B cell (primary cell): Measurements from ENCODE around the gene CERT1. TPM values are rescaled to one million over a fixed set of nuclear protein-coding genes. Genes with fewer than 3 reads are reported as not detected.

Experiments
- ATAC-seq: fragments of 200-7000 bp; cut with Tn5 transposase; one replicate; pipeline ENCODE4 v1.10.0; 2021; ENCODE audit warnings: low read depth, mild to moderate bottlenecking, moderate number of reproducible peaks, moderate library complexity
- CTCF ChIA-PET: fragments of 350-600 bp; sonication (Branson Sonifier 250); formaldehyde crosslinking; loops from one replicate; lab custom pipeline; 2021; ENCODE audit warnings: antibody characterized with exemption, inconsistent platforms; lab: Charles Lee
- POLR2A ChIA-PET: fragments of 350-600 bp; sonication (Branson Sonifier 250); formaldehyde crosslinking; loops from one replicate; lab custom pipeline; 2021; ENCODE audit warnings: antibody characterized with exemption; lab: Charles Lee
- DNase-seq: peaks from one replicate; pipeline ENCODE4 v3.0.0; 2013
- H2AFZ ChIP-seq: 2 replicates; pipeline ENCODE4 v1.6.1; 2012; ENCODE audit warnings: mild to moderate bottlenecking, low read depth, low read length; ENCODE audit not compliant: insufficient read depth, poor library complexity, severe bottlenecking
- H3K27ac ChIP-seq, 2 donors: 1 replicate in 1 of 2; 2 replicates in 1 of 2; pipeline ENCODE4 v1.5.1; 2012 to 2013; ENCODE audit warnings: low read length in 2 of 2, mild to moderate bottlenecking in 2 of 2, moderate library complexity in 1 of 2
- H3K27me3 ChIP-seq, 4 experiments: fragments of 200-600 bp in 1 of 4; sonication (generic) in 1 of 4; replicated peaks in 1 of 4; 1 replicate in 2 of 4; 2 replicates in 2 of 4; pipeline versions ENCODE4 v1.6.1 to v1.7.0; 2013 to 2016; ENCODE audit warnings: low read length in 3 of 4, mild to moderate bottlenecking in 2 of 4, mixed read lengths in 1 of 4, moderate library complexity in 1 of 4; ENCODE audit not compliant: insufficient read depth in 4 of 4, control insufficient read depth in 3 of 4; ENCODE audit errors: control extremely low read depth in 1 of 4
- H3K36me3 ChIP-seq, 2 experiments: replicated peaks in 1 of 2; 1 replicate in 1 of 2; 2 replicates in 1 of 2; pipeline versions ENCODE4 v1.6.1 to v1.7.1; 2013; ENCODE audit warnings: low read length in 1 of 2; ENCODE audit not compliant: insufficient read depth in 2 of 2, control insufficient read depth in 1 of 2; ENCODE audit errors: control extremely low read depth in 1 of 2, extremely low read depth in 1 of 2
- H3K4me1 ChIP-seq, 2 donors: fragments of 200-600 bp in 1 of 2; sonication (generic) in 1 of 2; 1 replicate in 1 of 2; 2 replicates in 1 of 2; pipeline versions ENCODE4 v1.5.1 to v1.6.1; 2013 to 2017; ENCODE audit warnings: low read length in 2 of 2; ENCODE audit not compliant: control insufficient read depth in 2 of 2, insufficient read depth in 2 of 2
- H3K4me2 ChIP-seq: replicated peaks from 2 replicates; pipeline ENCODE3; 2012; ENCODE audit warnings: mild to moderate bottlenecking, low read depth, low read length; ENCODE audit not compliant: poor library complexity, severe bottlenecking
- H3K4me3 ChIP-seq, 5 experiments: fragments of 200-600 bp in 1 of 5; sonication (generic) in 1 of 5; 1 replicate in 3 of 5; 2 replicates in 2 of 5; pipeline versions ENCODE4 v1.5.1 to v1.7.0; 2011 to 2016; ENCODE audit warnings: low read length in 4 of 5, mild to moderate bottlenecking in 4 of 5, low read depth in 2 of 5, control low read depth in 1 of 5, moderate library complexity in 1 of 5; ENCODE audit not compliant: insufficient read depth in 1 of 5; ENCODE audit errors: control extremely low read depth in 1 of 5, extremely low read depth in 1 of 5
- H3K79me2 ChIP-seq: fragments of 200-600 bp; sonication (generic); one replicate; pipeline ENCODE4 v1.6.0; 2016; ENCODE audit warnings: low read length; ENCODE audit not compliant: control insufficient read depth, insufficient read depth
- H3K9ac ChIP-seq: fragments of 200-600 bp; sonication (generic); 2 replicates; pipeline ENCODE4 v1.6.1; 2017; ENCODE audit warnings: mild to moderate bottlenecking, low read length, moderate library complexity
- H3K9me3 ChIP-seq, 3 donors: one replicate each; pipeline versions ENCODE4 v1.6.1 to v1.7.1; 2013; ENCODE audit warnings: low read length in 2 of 3; ENCODE audit not compliant: control insufficient read depth in 2 of 3, insufficient read depth in 1 of 3; ENCODE audit errors: control extremely low read depth in 1 of 3
- H4K20me1 ChIP-seq: 2 replicates; pipeline ENCODE4 v1.6.0; 2012; ENCODE audit warnings: mild to moderate bottlenecking, low read length; ENCODE audit not compliant: insufficient read depth, control insufficient read depth, poor library complexity, severe bottlenecking
- H3K27ac Mint-ChIP-seq: one replicate; pipeline ENCODE4 v1.8.0; 2021; ENCODE audit warnings: mixed read lengths
- H3K27me3 Mint-ChIP-seq: one replicate; pipeline ENCODE4 v1.8.0; 2021; ENCODE audit warnings: mixed read lengths
- H3K4me1 Mint-ChIP-seq: one replicate; pipeline ENCODE4 v1.8.0; 2021; ENCODE audit warnings: mixed read lengths
- H3K4me3 Mint-ChIP-seq: one replicate; pipeline ENCODE4 v1.8.0; 2021; ENCODE audit warnings: mixed read lengths
- H3K9me3 Mint-ChIP-seq: one replicate; pipeline ENCODE4 v1.8.0; 2022; ENCODE audit warnings: mixed read lengths; ENCODE audit not compliant: insufficient read depth
- EZH2 ChIP-seq: IDR thresholded peaks from 2 replicates; pipeline ENCODE4 v1.6.1; 2012; ENCODE audit warnings: borderline replicate concordance, low read depth, mild to moderate bottlenecking, moderate library complexity, low read length; ENCODE audit not compliant: insufficient read depth, poor library complexity, severe bottlenecking
- WGBS: methylation state at CpG from one replicate; pipeline ENCODE4 v1.1.5; 2013; ENCODE audit warnings: missing lambda C conversion rate; ENCODE audit not compliant: insufficient coverage; 5-methylcytosine and 5-hydroxymethylcytosine counted together
- intact Hi-C: fragments of 100-400 bp; cut with micrococcal nuclease; formaldehyde crosslinking; loops from one replicate; pipeline ENCODE4 v1.10.0; 2022
- polyA plus RNA-seq: library from polyadenylated mRNA; depleted of rRNA; stranded (reverse); fragments of >200 nt; gene quantifications from 2 replicates; pipeline ENCODE4 v1.2.3, GENCODE V29; 2012
- total RNA-seq, 2 donors: library from RNA; stranded (reverse); fragments of 120-200 nt in 1 of 2; gene quantifications; 1 replicate in 1 of 2; 2 replicates in 1 of 2; pipeline versions ENCODE4 v1.2.3 to v1.2.4, GENCODE V29; 2013 to 2022
- TF ChIP-seq, protein P1 (sequence below): fragments of 200-600 bp; IDR thresholded peaks from one replicate; pipeline ENCODE4 v1.8.0; 2022; ENCODE audit warnings: antibody characterized with exemption, mild to moderate bottlenecking

The CERT1 gene
- total and polyA plus RNA-seq, 2 donors (not counting 1 experiment from before 2014, with no cell fraction given): 13.7 to 60.5 TPM

DNA sequence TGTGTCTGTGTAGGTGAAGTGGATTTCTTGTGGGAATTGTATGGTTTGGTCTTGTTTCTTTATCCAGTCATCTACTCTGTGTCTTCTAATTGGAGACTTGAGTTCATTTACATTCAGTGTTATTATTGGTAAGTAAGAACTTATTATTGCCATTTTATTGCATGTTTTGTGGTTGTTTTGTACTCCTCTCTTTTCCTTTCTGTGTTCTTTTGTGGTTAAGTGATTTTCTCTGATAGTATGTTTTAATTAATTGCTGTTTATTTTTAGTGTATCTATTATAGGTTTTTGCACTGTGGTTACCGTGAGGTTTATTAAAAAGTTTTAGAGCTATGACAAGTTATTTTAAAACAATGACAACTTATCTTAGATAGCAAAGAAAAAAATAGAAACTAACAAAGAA lies 8.3 kb upstream of the CERT1 start:
- Histone ChIP-seq H4K20me1 (no peaks in the 10 kb centered on the region), H3K9me3 (peaks cover 5 to 21% (median 6%) of the 10 kb centered on the region in 3 donors), H3K4me3 (no peak overlapping the region), H3K4me1 (peaks cover 22 to 27% of the 10 kb centered on the region in 2 donors), H3K27me3 (no peaks in the 10 kb centered on the region), H2AFZ (no peak overlapping the region), H3K9ac (no peak overlapping the region), H3K27ac (no peak overlapping the region), H3K36me3 (peaks cover 0 to 2% of the 10 kb centered on the region in 2 experiments), H3K4me2 (no peak overlapping the region), H3K79me2 (peaks cover 86% of the 10 kb centered on the region)
- no CpG with 5 or more reads among the region's 1 CpG for WGBS
- no peak for ATAC-seq
- peaks cover 48% of the 10 kb centered on the region for H3K4me1 Mint-ChIP-seq
- intact Hi-C loops: loop anchor here (10.0 kb wide), 2 partner anchors 885 to 1955 kb away; partner anchors contain the start of genes ANKRA2, IQGAP2 and UTP15
- peaks cover 7% of the 10 kb centered on the region for H3K9me3 Mint-ChIP-seq
- no peaks in the 10 kb centered on the region for H3K27me3 Mint-ChIP-seq
- no peak for DNase-seq
- POLR2A ChIA-PET: no interaction called here
- H3K27ac Mint-ChIP-seq: no peak overlapping the region
- no peak overlapping the region for H3K4me3 Mint-ChIP-seq
- TF ChIP-seq, protein P1, sequence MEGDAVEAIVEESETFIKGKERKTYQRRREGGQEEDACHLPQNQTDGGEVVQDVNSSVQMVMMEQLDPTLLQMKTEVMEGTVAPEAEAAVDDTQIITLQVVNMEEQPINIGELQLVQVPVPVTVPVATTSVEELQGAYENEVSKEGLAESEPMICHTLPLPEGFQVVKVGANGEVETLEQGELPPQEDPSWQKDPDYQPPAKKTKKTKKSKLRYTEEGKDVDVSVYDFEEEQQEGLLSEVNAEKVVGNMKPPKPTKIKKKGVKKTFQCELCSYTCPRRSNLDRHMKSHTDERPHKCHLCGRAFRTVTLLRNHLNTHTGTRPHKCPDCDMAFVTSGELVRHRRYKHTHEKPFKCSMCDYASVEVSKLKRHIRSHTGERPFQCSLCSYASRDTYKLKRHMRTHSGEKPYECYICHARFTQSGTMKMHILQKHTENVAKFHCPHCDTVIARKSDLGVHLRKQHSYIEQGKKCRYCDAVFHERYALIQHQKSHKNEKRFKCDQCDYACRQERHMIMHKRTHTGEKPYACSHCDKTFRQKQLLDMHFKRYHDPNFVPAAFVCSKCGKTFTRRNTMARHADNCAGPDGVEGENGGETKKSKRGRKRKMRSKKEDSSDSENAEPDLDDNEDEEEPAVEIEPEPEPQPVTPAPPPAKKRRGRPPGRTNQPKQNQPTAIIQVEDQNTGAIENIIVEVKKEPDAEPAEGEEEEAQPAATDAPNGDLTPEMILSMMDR: no peak
- no peak for TF ChIP-seq EZH2
- CTCF ChIA-PET: no interaction called here

DNA sequence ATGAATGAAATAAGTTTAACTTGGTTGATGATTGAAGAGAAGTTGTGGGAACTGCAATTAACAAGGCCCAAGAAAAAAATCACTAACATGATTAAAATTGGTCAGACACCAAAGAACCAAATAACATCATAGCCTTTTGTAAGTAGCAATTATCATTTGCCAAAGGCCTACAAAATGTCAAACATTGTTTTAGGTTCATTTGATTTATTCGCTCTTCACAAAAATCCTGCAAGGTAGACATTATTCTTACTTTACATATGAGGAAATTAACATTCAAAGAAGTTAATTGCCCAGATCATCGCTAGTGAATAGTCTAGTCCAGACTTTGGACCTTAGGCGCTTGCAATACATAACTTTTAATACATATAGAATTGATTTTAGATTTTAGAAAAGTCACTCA lies 2.9 kb upstream of the CERT1 start:
- ChIA-PET POLR2A (no interaction called here), CTCF (interaction anchor here (1.2 kb wide), 1 partner anchor 10 kb away, joined by 5 read pairs; no protein-coding TSS in a partner anchor)
- Histone ChIP-seq H3K27ac (peak overlapping the region; percentile 40 to 77), H3K27me3 (no peaks in the 10 kb centered on the region), H2AFZ (no peak overlapping the region), H3K9me3 (no peaks in the 10 kb centered on the region), H3K9ac (peak overlapping the region; percentile 12), H3K79me2 (peaks cover 95% of the 10 kb centered on the region), H3K36me3 (no peaks in the 10 kb centered on the region), H3K4me2 (peak overlapping the region; percentile 92), H3K4me1 (peaks cover 39 to 49% of the 10 kb centered on the region in 2 donors), H3K4me3 (peak overlapping the region in 1 of 5 experiments; percentile 11), H4K20me1 (peaks cover 3% of the 10 kb centered on the region)
- DNase-seq (peak; percentile 5), ATAC-seq (no peak)
- no CpG with 5 or more reads among the region's 3 CpGs for WGBS
- TF ChIP-seq, protein P1: no peak
- no peak for TF ChIP-seq EZH2
- intact Hi-C loops: loop anchor here (5.0 to 10.0 kb wide), 5 partner anchors 53 to 1950 kb away; partner anchors contain the start of genes ANKRA2, GFM2, HEXB and IQGAP2
- Mint-ChIP-seq H3K4me3 (peak overlapping the region; percentile 41), H3K9me3 (no peaks in the 10 kb centered on the region), H3K4me1 (peaks cover 66% of the 10 kb centered on the region), H3K27me3 (no peaks in the 10 kb centered on the region), H3K27ac (no peak overlapping the region)
